ENCODE results near the gene PDE6G. TPM values are rescaled to one million over a fixed set of nuclear protein-coding genes. Genes with fewer than 3 reads are reported as not detected.

Gene PDE6G
- 1.4 TPM in 1 of 2 replicates, not detected in the other for total RNA-seq

DNA sequence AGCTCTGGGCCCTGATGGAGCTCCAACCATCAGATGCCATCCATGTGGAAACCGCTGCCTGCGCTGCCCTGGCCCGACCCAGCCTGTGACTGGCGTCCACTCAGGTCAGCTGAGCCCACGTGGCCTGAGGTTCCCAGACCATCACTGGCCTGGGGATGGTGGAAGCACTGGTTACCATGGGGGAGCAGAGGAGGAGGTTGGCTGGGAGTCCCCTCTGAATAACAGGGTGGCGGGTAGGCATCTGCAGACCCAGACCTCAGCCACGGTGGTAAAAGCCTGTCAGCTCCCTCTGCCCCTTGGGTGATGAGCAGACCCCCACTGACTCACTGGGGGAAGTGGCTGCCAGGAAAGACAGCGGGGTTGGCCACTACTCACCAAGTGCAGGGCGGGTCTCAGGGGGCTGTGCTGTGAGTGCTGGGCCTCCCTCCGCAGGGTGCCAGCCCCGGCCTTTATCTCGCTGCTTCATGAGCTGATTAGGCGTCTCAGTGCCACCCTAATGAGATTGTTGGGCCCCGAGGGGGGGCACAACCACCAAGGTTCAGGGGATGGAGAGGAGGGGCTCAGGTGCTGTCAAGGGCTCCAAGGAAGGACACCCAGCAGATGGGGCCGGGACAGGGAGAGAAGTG lies at the start of gene PDE6G:
Gene PDE6G, minus strand, starts transcription at position 425 of the 626 bp plus-strand sequence. CDS start 3,237 bp downstream, outside the sequence.

DNA sequence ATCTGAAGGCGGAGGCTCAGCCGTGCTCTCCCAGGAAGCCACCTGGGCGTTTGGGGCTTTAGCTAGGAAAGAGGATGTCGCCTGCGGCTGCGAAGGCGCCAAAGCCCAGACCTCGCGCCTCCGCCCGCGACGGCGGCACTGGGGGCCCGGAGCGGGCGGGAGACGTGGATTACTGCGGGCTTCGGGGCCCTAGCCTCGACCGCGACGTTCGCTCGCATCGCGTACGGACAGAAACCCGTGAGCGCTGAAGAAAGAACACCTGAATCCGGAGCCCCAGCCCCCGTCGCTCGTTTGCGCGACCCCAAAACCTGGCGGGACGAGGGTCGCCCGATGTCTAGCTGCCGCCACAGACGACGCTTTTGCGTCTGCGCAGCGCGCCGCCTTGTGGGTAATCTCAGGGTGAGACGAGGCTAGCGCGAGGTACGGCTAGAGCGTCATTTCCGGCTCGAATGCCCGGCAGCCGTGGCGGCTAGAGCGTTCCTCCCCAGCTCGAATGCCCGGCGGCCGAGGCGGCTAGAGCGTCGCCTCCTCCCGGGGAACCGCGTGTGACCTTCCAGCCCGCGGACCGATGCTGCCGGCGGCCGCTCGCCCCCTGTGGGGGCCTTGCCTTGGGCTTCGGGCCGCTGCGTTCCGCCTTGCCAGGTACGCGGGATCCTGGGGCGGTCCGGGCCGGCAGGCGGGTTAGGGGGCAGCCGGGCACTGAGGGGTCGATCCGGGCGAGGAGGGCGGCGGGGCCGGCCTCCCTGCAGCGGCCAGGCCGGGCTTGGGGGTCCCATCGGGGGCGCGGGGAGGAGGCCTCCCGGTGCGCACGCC lies 46.8 kb upstream of the PDE6G start, which contains the start of gene MRPL12:
Gene MRPL12, plus strand, starts transcription at position 434 of the 813 bp plus-strand sequence. Its CDS starts 135 bp downstream, at position 569.

DNA sequence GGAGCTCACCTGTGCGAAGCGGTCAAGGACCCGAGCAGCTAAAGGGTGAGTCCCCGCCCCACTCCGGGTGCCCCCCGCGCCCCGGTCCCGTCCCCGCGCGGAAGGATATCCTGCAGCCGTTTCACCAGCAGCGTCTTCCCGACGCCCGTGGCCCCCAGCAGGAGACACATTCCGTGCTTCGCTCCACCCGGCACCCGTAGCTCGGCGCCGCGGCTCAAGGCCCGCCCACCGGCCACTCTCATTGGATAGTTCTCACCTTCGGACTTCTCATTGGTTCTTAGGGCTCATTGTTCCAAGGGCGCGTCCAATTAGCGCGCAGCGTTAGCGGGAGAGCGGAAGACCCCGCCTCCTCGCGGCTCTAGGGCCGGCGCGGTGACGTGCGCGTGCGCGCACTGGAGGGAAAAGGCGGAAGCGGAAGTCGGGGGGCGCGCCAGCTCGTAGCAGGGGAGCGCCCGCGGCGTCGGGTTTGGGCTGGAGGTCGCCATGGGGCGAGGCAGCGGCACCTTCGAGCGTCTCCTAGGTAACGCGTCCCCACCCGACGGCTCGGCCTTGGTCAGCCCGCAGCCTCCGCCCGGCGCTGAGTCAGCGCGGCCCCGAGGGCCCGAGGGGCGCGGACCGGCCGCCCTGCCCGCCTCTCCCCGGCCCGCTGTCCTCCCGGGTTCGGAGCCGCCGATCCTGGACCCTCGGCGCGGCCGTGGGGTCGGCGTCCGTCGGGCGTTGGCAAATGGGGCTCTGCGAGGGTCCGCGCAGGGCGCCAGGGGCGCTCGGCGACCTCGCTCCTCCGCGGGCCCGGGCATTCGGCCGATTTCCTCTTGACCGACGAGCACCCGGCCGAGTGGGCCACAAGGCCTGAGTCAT lies 27.5 kb upstream of the PDE6G start, which contains the start of the genes ARL16 and HGS:
Gene ARL16, minus strand, starts transcription at position 214 of the 858 bp plus-strand sequence. Its CDS starts 44 bp downstream, at position 170.
Gene HGS, plus strand, starts transcription at position 428 of the 858 bp plus-strand sequence. Its CDS starts 56 bp downstream, at position 484.

DNA sequence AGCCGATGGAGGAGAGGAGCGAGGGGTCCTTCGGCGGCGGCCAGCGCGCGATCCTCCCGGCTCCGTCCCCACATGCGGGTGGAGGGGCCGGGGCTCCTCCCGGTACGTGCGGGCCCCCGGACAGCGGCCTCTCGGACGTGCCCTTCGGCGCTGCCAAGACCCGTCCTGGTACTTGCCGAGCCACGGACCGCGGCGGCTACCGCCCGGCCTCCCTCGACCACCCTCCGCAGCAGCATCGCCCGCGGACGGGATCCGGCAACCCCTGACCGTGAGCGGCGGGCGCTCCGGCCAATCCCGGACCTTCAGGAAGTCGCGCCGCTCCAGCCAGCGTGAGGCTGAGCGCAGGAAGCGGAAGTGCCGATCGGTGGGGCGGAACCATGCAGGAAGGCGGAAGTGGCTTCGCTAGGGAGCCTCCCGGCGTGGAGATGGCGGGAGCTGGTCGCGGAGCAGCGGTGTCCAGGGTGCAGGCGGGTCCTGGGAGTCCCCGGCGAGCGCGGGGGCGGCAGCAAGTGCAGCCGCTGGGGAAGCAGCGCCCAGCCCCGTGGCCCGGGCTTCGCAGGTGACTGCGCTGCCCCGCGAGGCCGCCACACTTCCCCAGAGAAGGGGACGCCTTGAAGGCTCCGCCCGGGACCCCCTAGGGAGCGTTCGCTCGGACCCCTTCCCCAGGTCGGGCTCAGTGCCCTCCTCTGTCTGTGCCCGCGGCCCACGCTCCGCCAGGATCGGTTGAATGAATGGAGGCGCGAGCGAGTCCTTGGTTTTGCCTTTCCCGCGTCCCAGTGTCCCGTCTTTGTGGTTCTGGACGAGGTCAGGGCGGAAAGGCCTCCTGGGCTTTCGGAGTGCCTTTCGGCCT lies 10.2 kb upstream of the PDE6G start, which contains the start of the genes CCDC137 and OXLD1:
Gene CCDC137, plus strand, starts transcription at position 396 of the 850 bp plus-strand sequence. Its CDS starts 30 bp downstream, at position 426.
Gene OXLD1, minus strand, starts transcription at position 264 of the 850 bp plus-strand sequence. Its CDS starts 28 bp downstream, at position 236.

DNA sequence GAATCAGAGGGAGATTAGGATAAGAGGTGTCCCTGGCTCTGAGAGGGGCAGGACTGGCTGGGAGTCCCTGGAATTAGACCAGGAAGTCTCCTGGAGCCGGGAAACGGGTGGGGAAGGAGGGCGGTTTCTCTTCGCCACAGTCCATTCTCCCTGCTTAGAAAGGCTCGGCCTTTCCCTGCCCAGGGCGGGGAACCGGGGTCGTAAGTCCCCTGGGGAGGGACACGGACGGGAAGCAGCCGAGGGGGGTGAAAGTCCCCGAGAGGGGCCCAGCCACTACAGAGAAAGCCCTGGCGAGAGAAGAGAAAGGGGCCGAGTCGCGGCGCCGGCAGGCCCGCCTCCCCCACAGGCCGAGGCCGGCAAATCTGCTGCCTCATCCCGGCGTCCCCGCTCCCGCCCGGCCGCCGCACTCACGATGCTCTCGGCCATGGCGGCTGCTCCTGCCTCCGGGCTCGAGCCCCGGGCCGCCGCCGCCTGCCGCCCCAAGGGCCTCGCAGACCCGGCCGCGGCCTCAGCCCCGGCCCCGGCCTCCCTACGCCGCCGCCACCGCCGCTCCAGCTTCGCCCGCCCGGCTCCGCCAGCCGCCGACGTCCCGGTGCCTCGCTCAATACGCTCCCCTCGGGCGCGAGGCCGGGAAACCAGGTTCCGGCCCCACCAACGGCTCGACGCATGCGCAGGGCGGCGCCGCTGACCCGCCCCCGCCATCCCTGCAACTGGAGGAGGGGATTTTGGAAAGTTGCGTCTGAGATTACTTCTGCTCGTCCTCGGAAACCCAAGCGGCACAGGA lies 19.6 kb downstream of the PDE6G start, which contains the start of the genes NPLOC4 and TSPAN10:
Gene NPLOC4, minus strand, starts transcription at position 608 of the 784 bp plus-strand sequence. Its CDS starts 182 bp downstream, at position 426.
Gene TSPAN10, plus strand, starts transcription at position 692 of the 784 bp plus-strand sequence. CDS start 5,217 bp downstream, outside the sequence.

Other genes with a start within 250 kb of the PDE6G start
- gene ACTG1, start 143.7 kb downstream of the PDE6G start, total RNA-seq = 6,098 and 7,194 TPM in 2 replicates
- gene FSCN2, start 128.2 kb downstream of the PDE6G start, total RNA-seq = 0.14 TPM in 1 of 2 replicates, not detected in the other
- 29.6 and 38.2 TPM in 2 replicates for gene FAAP100, start 104.2 kb downstream of the PDE6G start, total RNA-seq
- gene NPLOC4, start 19.4 kb downstream of the PDE6G start, total RNA-seq = 45.6 and 57.5 TPM in 2 replicates
- gene TSPAN10, start 19.3 kb downstream of the PDE6G start, total RNA-seq = 0.63 and 0.74 TPM in 2 replicates
- 27.8 and 34.8 TPM in 2 replicates for gene OXLD1, start 10.1 kb upstream of the PDE6G start, total RNA-seq
- gene CCDC137, start 10.2 kb upstream of the PDE6G start, total RNA-seq = 23.0 and 27.5 TPM in 2 replicates
- 45.1 and 45.5 TPM in 2 replicates for gene ARL16, start 27.3 kb upstream of the PDE6G start, total RNA-seq
- 79.4 and 92.7 TPM in 2 replicates for gene HGS, start 27.5 kb upstream of the PDE6G start, total RNA-seq
- gene MRPL12, start 46.8 kb upstream of the PDE6G start, total RNA-seq = 136 and 143 TPM in 2 replicates
- gene SLC25A10, start 55.7 kb upstream of the PDE6G start, total RNA-seq = 56.4 and 66.7 TPM in 2 replicates
- not detected in 2 replicates for gene GCGR, start 147.6 kb upstream of the PDE6G start, total RNA-seq
- 34.9 and 50.1 TPM in 2 replicates for gene MCRIP1, start 176.7 kb upstream of the PDE6G start, total RNA-seq
- not detected in 2 replicates for gene PPP1R27, start 178.5 kb upstream of the PDE6G start, total RNA-seq
- gene P4HB, start 204.0 kb upstream of the PDE6G start, total RNA-seq = 1,284 and 1,865 TPM in 2 replicates
- gene ARHGDIA, start 214.8 kb upstream of the PDE6G start, total RNA-seq = 326 and 351 TPM in 2 replicates
- 184 and 208 TPM in 2 replicates for gene ALYREF, start 235.0 kb upstream of the PDE6G start, total RNA-seq
- gene ANAPC11, start 235.2 kb upstream of the PDE6G start, total RNA-seq = 235 and 300 TPM in 2 replicates
- 3.0 TPM in 1 of 2 replicates, not detected in the other for gene NPB, start 245.7 kb upstream of the PDE6G start, total RNA-seq